ENCODE measurements around the gene PRPS2.

Gene PRPS2

GRCh38 chrX:12814420-12814819, 23.2 kb downstream of the PRPS2 start:
- no peak for DNase-seq (ENCODE audit: low read depth in 3 of 3)

GRCh38 chrX:12817528-12817927, 26.3 kb downstream of the PRPS2 start:
- DNase-seq (ENCODE audit: low read depth in 3 of 3) = no peak

DNA sequence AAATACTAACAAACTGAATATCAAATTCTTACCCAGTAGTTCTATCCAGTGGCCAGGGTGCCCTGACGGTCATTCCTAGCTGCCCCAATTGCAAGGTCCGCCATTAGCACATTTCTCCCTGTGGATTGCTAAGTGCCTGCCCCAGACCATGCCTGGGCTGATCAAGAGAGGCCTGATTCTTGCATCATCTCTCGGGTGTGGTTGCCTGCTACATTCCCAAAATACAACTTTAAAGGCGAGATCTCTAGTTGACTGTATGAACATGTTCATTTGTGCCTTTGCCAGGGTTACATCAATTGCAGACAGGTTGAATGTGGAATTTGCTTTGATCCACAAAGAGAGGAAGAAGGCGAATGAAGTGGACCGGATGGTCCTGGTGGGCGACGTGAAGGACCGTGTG, 28.0 kb downstream of the PRPS2 start:
- no peak for DNase-seq (ENCODE audit: low read depth in 3 of 3)

- DNase-seq (ENCODE audit: low read depth in 3 of 3) = no peak
Measured at GRCh38 chrX:12820737-12821136, 29.5 kb downstream of the PRPS2 start.

- DNase-seq (ENCODE audit: low read depth in 3 of 3) = no peak
Measured at GRCh38 chrX:12824944-12825343, 33.7 kb downstream of the PRPS2 start.

DNA sequence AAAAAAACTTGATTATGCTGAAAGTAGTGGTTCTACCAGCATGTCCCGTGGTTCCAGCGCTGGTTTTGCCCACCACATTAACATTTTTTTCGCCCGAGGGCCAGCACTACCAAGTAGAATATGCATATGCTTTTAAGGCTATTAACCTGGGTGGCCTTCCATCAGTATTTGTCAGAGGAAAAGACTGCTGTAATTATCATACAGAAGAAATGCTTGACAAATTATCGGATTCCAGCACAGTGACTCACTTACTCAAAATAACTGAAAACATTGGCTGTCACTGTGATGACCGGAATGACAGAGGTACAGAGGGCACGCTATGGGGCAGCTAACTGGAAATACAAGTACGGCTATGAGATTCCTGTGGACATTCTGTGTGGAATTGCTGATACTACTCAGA, 34.6 kb downstream of the PRPS2 start:
- no peak for DNase-seq (ENCODE audit: low read depth in 3 of 3)

DNA sequence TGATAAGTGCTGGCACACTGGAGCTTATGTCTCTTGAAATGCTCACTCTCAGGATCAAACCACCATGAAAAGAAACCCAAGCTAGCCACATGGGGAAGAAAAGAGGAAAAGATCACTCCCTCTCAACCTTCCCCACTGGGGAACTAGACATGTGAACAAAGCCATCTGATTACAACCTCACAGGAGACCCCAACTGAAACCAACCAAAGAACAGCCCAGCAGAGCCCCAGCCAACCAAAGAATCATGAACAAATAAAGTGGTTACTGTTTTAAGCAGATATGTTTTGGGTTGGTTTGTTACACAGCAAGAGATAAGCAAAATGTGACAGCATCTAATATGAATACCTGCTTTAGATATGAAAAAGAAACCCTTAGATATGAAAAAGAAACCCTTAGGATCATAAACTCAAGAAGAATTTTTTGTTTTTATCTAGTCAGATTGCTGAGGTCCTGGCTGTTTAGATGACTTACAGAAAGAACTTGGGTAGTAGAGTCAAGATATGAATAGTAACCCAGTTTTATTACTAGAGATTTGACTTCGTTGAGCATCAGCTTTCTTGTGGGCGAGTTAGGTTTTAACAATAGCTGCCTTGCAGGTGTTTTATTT, 52.0 kb downstream of the PRPS2 start:
- DNase-seq (ENCODE audit: low read depth in 3 of 3) = no peak

GRCh38 chrX:12843668-12844279, 52.6 kb downstream of the PRPS2 start:
- DNase-seq (ENCODE audit: low read depth in 3 of 3) = no peak

GRCh38 chrX:12844319-12844718, 53.1 kb downstream of the PRPS2 start:
- no peak for DNase-seq (ENCODE audit: low read depth in 3 of 3)

GRCh38 chrX:12865359-12865758, 74.1 kb downstream of the PRPS2 start:
- no peak for DNase-seq (ENCODE audit: low read depth in 3 of 3)

DNA sequence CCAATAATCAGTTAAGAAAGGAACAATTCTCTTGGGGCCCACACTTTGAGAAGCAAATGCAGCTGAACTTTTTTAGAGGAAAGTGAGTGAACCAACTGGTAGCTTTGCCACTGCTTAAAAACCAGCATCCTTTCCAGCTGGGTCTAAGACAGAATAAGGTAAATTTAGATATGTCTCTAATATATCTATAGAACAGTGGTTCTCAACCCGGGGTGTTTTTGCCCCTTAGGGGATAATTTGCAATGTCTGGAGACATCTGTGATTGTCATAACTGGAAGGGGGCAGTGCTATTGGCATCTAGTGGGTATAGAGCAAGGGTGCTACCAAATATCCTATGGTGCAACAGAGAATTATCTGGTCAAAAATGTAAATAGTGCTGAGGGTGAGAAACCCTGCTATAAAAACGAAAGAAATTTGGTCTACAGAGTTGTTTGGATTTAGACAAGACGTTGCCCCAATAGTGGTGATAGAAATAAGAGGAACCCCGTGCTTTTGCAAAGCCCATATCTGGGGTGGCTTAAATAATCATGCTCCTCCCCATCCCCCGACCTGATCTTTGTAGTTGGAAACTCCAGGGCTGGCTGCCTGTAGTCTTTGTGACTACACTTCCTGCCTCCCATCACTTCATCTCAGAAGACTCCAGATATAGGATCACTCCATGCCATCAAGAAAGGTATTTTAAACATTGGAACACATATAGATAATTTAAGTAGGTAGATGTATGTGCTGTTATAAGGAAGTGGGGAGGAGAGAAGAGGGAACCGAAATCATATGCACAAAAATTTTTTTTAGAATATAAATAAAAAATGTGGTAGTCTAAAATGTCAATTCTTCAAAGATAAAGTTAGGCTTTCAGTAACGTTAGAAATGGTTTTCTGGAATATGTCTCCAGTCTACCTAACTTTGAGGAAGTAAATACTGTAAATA, 75.5 kb downstream of the PRPS2 start, which contains the start of gene TLR7:
TSS of gene TLR7 (plus strand) at position 622 of the 927 bp plus-strand sequence. CDS start 507 bp downstream, outside the sequence.
- DNase-seq (ENCODE audit: low read depth in 3 of 3) = no peak

GRCh38 chrX:12867685-12868084, 76.5 kb downstream of the PRPS2 start:
- DNase-seq (ENCODE audit: low read depth in 3 of 3) = no peak

DNA sequence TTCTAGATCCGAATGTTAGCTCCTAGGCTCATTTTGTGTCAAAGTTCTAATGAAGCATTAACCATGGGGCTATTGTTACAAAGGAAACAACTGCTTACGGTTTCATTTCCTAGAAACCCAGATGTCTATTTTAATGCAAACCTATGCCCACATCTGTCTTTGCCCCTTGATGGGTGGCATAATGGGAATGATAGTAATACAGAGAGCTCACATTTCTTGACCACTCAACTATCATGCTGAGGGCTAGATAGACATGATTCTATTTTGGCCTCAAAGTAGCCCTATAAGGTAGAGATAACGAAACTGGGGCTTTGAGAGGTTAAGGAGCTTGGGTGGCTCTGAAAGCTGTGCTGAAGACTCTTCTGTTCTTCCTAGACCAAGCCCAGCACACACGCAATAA, 77.5 kb downstream of the PRPS2 start:
- no peak for DNase-seq (ENCODE audit: low read depth in 3 of 3)

GRCh38 chrX:12871257-12871656, 80.0 kb downstream of the PRPS2 start:
- no peak for DNase-seq (ENCODE audit: low read depth in 3 of 3)

DNA sequence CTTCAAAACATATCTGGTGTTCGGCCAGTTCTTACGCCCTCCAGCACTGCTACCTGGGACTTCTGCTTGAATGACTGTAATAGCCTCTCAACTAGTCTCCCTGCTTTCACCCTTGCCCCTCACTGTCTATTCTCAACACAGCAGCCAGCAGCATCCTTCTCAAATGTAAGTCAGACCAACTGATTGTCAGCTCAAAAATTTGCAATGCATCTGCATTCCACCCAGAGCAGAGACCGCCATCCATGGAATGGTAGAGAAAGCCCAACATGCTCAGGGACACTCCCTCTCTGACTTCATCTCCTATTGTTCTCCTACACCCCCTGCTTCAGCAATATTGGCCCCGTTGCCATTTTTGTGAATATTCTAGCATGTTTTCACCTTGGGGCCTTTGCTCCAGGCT, 81.5 kb downstream of the PRPS2 start:
- no peak for DNase-seq (ENCODE audit: low read depth in 3 of 3)

Data from stimulated activated CD4-positive, alpha-beta T cell treated with anti-CD3 and anti-CD28 coated beads, TNF-alpha, amount 100 ng/mL, for 4 hours (primary cell).